ENCODE data around the gene PAM.

DNA sequence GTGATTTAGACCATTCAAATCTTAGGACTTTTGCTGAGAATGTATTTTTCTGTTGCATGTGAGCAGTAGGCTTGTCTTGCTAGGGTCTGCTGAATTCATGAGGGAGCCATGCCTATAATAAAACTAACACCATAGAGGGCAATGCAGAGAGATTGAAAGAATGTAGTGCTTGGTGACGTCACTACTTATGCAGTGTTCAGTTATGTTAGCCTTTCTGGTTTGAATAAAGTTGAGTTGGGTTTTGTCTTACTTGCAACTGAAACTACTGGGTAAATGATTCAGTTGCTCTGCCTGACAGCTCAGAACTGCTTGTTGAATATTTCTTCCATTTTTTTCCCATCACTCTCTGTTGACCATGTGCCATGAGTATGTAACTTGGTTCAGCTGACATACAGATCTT, 114.1 kb downstream of the PAM start:
- TF ChIP-seq GTF2F1 (IDR thresholded peaks at IDR 0.05; ENCODE audit: borderline replicate concordance, low read depth, low read length) (no peak), SIN3A (conservative IDR thresholded peaks at IDR 0.05 in 1 of 2, IDR thresholded peaks at IDR 0.05 in 1 of 2; ENCODE audit: low read depth in 1 of 2, low read length in 2 of 2) (no peak), POLR2AphosphoS5 (IDR thresholded peaks at IDR 0.05; ENCODE audit: low read depth, low read length) (no peak), JUND (IDR thresholded peaks at IDR 0.05; ENCODE audit: low read length) (no peak), POLR2A (IDR thresholded peaks at IDR 0.05; ENCODE audit: control extremely low read depth in 1 of 2, low read depth in 2 of 2, low read length in 2 of 2) (no peak), CHD2 (IDR thresholded peaks at IDR 0.05; ENCODE audit: low read length) (no peak)
- TF ChIP-seq, protein P1, sequence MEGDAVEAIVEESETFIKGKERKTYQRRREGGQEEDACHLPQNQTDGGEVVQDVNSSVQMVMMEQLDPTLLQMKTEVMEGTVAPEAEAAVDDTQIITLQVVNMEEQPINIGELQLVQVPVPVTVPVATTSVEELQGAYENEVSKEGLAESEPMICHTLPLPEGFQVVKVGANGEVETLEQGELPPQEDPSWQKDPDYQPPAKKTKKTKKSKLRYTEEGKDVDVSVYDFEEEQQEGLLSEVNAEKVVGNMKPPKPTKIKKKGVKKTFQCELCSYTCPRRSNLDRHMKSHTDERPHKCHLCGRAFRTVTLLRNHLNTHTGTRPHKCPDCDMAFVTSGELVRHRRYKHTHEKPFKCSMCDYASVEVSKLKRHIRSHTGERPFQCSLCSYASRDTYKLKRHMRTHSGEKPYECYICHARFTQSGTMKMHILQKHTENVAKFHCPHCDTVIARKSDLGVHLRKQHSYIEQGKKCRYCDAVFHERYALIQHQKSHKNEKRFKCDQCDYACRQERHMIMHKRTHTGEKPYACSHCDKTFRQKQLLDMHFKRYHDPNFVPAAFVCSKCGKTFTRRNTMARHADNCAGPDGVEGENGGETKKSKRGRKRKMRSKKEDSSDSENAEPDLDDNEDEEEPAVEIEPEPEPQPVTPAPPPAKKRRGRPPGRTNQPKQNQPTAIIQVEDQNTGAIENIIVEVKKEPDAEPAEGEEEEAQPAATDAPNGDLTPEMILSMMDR (IDR thresholded peaks at IDR 0.05; ENCODE audit: control extremely low read depth in 1 of 3, insufficient read depth in 1 of 3, low read depth in 1 of 3, low read length in 3 of 3): no peak
- TF ChIP-seq, protein P2, sequence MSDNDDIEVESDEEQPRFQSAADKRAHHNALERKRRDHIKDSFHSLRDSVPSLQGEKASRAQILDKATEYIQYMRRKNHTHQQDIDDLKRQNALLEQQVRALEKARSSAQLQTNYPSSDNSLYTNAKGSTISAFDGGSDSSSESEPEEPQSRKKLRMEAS (IDR thresholded peaks at IDR 0.05): no peak

Measured in H1 (cell line).